Peyer's patch (tissue), 4 donors: ENCODE data around the gene DMBT1. TPM values are rescaled to one million over a fixed set of nuclear protein-coding genes. Genes with fewer than 3 reads are reported as not detected.
A peak's percentile ranks its signal among the peaks of the same experiment; 100 is the strongest.

Experiments
- DNase-seq, 3 donors: peaks; one replicate each; pipeline ENCODE4 v3.0.0-alpha.2; 2017 to 2019
- H3K27ac ChIP-seq, 4 donors: fragments of 200-600 bp; sonication (generic); one replicate each; pipeline ENCODE4 v1.5.1; 2016 to 2019
- H3K27me3 ChIP-seq, 2 donors: fragments of 200-600 bp; sonication (generic); one replicate each; pipeline ENCODE4 v1.5.1; 2019
- H3K36me3 ChIP-seq, 3 donors: fragments of 200-600 bp; sonication (generic); one replicate each; pipeline ENCODE4 v1.5.1; 2016 to 2019
- H3K4me1 ChIP-seq, 4 donors: fragments of 200-600 bp; sonication (generic); one replicate each; pipeline ENCODE4 v1.5.1; 2016 to 2019
- H3K4me3 ChIP-seq, 4 donors: fragments of 200-600 bp; sonication (generic); 1 replicate in 3 of 4; 2 replicates in 1 of 4; pipeline ENCODE4 v1.5.1; 2016 to 2019; ENCODE audit warnings: mild to moderate bottlenecking in 1 of 4
- H3K9me3 ChIP-seq, 4 donors: fragments of 200-600 bp; sonication (generic); one replicate each; pipeline ENCODE4 v1.5.1; 2016 to 2019; ENCODE audit warnings: mild to moderate bottlenecking in 1 of 4
- POLR2A ChIP-seq, 2 donors: fragments of 450-650 bp; IDR thresholded peaks; one replicate each; pipeline ENCODE4 v1.5.1; 2017; ENCODE audit warnings: antibody characterized with exemption in 2 of 2, mild to moderate bottlenecking in 2 of 2, moderate library complexity in 2 of 2
- total RNA-seq, 4 donors: library from RNA; depleted of rRNA; stranded (reverse); fragments of >200 nt; gene quantifications; one replicate each; pipeline ENCODE4 v1.1.0, GENCODE V29; 2016
- TF ChIP-seq, protein P1 (sequence below), 6 experiments: fragments of 450-650 bp in 4 of 6; fragments of 200-600 bp in 2 of 6; sonication (generic) in 1 of 6; IDR thresholded peaks; one replicate each; pipeline ENCODE4 v1.5.1; 2017 to 2019; ENCODE audit warnings: antibody characterized with exemption in 6 of 6, mild to moderate bottlenecking in 3 of 6, moderate library complexity in 1 of 6

The DMBT1 gene
- total RNA-seq, 4 donors from 2014 or later = 124 to 653 (median 224) TPM

GRCh38 chr10:122548407-122549085, 12.0 kb upstream of the DMBT1 start:
- TF ChIP-seq, protein P1, sequence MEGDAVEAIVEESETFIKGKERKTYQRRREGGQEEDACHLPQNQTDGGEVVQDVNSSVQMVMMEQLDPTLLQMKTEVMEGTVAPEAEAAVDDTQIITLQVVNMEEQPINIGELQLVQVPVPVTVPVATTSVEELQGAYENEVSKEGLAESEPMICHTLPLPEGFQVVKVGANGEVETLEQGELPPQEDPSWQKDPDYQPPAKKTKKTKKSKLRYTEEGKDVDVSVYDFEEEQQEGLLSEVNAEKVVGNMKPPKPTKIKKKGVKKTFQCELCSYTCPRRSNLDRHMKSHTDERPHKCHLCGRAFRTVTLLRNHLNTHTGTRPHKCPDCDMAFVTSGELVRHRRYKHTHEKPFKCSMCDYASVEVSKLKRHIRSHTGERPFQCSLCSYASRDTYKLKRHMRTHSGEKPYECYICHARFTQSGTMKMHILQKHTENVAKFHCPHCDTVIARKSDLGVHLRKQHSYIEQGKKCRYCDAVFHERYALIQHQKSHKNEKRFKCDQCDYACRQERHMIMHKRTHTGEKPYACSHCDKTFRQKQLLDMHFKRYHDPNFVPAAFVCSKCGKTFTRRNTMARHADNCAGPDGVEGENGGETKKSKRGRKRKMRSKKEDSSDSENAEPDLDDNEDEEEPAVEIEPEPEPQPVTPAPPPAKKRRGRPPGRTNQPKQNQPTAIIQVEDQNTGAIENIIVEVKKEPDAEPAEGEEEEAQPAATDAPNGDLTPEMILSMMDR (IDR thresholded peaks at IDR 0.05) = no peak
- TF ChIP-seq POLR2A (IDR thresholded peaks at IDR 0.05) = no peak
- no peak for DNase-seq
- no peak overlapping the region for H3K4me3 ChIP-seq
- H3K27ac ChIP-seq = no peak overlapping the region
- H3K9me3 ChIP-seq = no peaks in the 10 kb centered on the region
- peaks cover 0 to 19% (median 0%) of the 10 kb centered on the region in 4 donors for H3K4me1 ChIP-seq
- H3K27me3 ChIP-seq = no peaks in the 10 kb centered on the region
- no peaks in the 10 kb centered on the region for H3K36me3 ChIP-seq

- no peak for DNase-seq
- no peaks in the 10 kb centered on the region for H3K27me3 ChIP-seq
- H3K4me3 ChIP-seq = no peak overlapping the region
- no peaks in the 10 kb centered on the region for H3K36me3 ChIP-seq
- no peak for TF ChIP-seq POLR2A (IDR thresholded peaks at IDR 0.05)
- TF ChIP-seq, protein P1 (IDR thresholded peaks at IDR 0.05) = no peak
- no peak overlapping the region for H3K27ac ChIP-seq
- H3K9me3 ChIP-seq = no peaks in the 10 kb centered on the region
- H3K4me1 ChIP-seq = peaks cover 0 to 13% (median 0%) of the 10 kb centered on the region in 4 donors
These were observed 10.9 kb upstream of the DMBT1 start for GRCh38 chr10:122549636-122550035.

GRCh38 chr10:122550427-122550826, 10.1 kb upstream of the DMBT1 start:
- no peaks in the 10 kb centered on the region for H3K9me3 ChIP-seq
- DNase-seq = no peak
- H3K36me3 ChIP-seq = no peaks in the 10 kb centered on the region
- no peak overlapping the region for H3K27ac ChIP-seq
- H3K27me3 ChIP-seq = no peaks in the 10 kb centered on the region
- H3K4me3 ChIP-seq = no peak overlapping the region
- H3K4me1 ChIP-seq = peaks cover 0 to 13% (median 0%) of the 10 kb centered on the region in 4 donors
- TF ChIP-seq, protein P1 (IDR thresholded peaks at IDR 0.05) = no peak
- TF ChIP-seq POLR2A (IDR thresholded peaks at IDR 0.05) = no peak

- no peaks in the 10 kb centered on the region for H3K27me3 ChIP-seq
- no peak overlapping the region for H3K27ac ChIP-seq
- no peaks in the 10 kb centered on the region for H3K36me3 ChIP-seq
- H3K9me3 ChIP-seq = no peaks in the 10 kb centered on the region
- H3K4me3 ChIP-seq = no peak overlapping the region
- TF ChIP-seq, protein P1 (IDR thresholded peaks at IDR 0.05) = no peak
- TF ChIP-seq POLR2A (IDR thresholded peaks at IDR 0.05) = no peak
- no peak for DNase-seq
- H3K4me1 ChIP-seq = peaks cover 0 to 13% (median 0%) of the 10 kb centered on the region in 4 donors
These were observed 9.6 kb upstream of the DMBT1 start for GRCh38 chr10:122550983-122551382.

DNA sequence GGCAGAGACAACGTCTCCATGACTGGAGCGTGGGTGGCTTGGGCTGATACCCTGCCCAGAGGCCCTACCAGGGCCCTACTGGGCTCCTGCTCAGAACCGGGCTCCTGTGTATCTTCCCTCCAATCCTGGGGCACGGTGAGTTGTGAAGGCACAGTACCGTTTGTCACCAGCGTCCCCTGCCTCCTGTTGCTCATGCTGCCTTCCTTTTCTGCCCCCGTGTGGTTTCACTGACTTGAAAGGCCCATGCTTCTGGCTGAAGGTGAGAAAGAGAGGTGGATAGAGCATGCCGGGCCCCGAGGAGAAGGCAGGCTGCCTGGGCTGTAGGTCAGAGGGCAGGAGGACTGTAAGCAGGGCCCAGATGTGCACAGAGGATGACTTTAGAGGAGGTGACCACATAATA, 9.1 kb upstream of the DMBT1 start:
- DNase-seq = peak in 1 of 3 donors; percentile 56
- Histone ChIP-seq H3K27me3 (no peaks in the 10 kb centered on the region), H3K9me3 (no peaks in the 10 kb centered on the region), H3K27ac (no peak overlapping the region), H3K4me1 (peaks cover 0 to 13% (median 0%) of the 10 kb centered on the region in 4 donors), H3K36me3 (no peaks in the 10 kb centered on the region), H3K4me3 (no peak overlapping the region)
- TF ChIP-seq POLR2A (IDR thresholded peaks at IDR 0.05) = no peak
- TF ChIP-seq, protein P1 (IDR thresholded peaks at IDR 0.05) = peak in 1 of 6 experiments; percentile 14
